SH-SY5Y (cell line): ENCODE results near the gene MSLN.

Experiments used
- GATA2 ChIP-seq: IDR thresholded peaks from 2 replicates; pipeline ENCODE4 v1.6.1; 2011; ENCODE audit warnings: mild to moderate bottlenecking, low read depth, low read length
- GATA3 ChIP-seq: IDR thresholded peaks from 2 replicates; pipeline ENCODE4 v1.6.1; 2011; ENCODE audit warnings: low read depth, mild to moderate bottlenecking, low read length, moderate library complexity

DNA sequence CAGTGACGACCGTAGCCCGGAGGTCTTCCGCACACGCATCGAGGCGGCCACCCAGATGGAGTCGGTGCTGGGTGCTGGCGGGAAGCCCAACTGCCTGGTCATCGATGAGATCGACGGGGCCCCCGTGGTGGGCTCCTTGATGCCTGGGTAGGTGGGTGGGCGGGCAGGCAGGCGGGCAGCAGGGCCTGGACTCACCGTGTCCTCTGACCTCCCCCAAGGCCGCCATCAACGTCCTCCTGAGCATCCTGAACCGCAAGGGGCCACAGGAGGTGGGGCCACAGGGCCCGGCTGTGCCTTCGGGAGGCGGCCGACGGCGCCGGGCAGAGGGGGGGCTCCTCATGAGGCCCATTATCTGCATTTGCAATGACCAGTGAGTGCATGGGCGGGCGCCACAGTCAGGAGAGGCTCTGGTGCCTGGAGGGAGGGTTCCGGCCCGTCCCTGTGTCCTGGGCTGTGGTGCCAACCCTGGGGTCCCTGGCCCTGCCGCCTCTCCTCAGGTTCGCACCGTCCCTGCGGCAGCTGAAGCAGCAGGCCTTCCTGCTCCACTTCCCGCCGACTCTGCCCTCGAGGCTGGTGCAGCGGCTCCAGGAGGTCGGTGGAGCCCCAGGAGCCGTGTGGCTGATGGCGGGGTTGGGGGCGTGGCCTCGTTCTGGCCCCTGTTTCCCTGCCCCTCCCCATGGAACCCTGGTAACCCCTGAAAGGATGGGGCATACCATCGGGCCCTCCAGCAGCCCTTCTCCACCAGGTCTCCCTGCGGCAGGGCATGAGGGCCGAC lies 31.9 kb downstream of the MSLN start:
- TF ChIP-seq GATA2 (no peak), GATA3 (no peak)
